GDM1 (cell line): ENCODE measurements around the gene TRIO.

Source experiments
- DNase-seq: peaks from one replicate; lab custom pipeline; 2025; lab: John Stamatoyannopoulos, UW

Gene TRIO

GRCh38 chr5:14226554-14226953 lies 83.4 kb downstream of the TRIO start:
- no peak for DNase-seq

GRCh38 chr5:14226992-14227391 lies 83.8 kb downstream of the TRIO start:
- DNase-seq = no peak

GRCh38 chr5:14227513-14227912 lies 84.4 kb downstream of the TRIO start:
- DNase-seq = no peak

- no peak for DNase-seq
These were observed 85.1 kb downstream of the TRIO start for GRCh38 chr5:14228219-14228618.

GRCh38 chr5:14229181-14229580 lies 86.0 kb downstream of the TRIO start:
- DNase-seq = no peak

GRCh38 chr5:14229734-14230133 lies 86.6 kb downstream of the TRIO start:
- no peak for DNase-seq

GRCh38 chr5:14231156-14231555 lies 88.0 kb downstream of the TRIO start:
- no peak for DNase-seq

- no peak for DNase-seq
These were observed 88.7 kb downstream of the TRIO start for GRCh38 chr5:14231890-14232289.

GRCh38 chr5:14234204-14234603 lies 91.1 kb downstream of the TRIO start:
- no peak for DNase-seq

- no peak for DNase-seq
These were observed 92.7 kb downstream of the TRIO start for GRCh38 chr5:14235872-14236271.

GRCh38 chr5:14236757-14237156 lies 93.6 kb downstream of the TRIO start:
- no peak for DNase-seq

GRCh38 chr5:14237317-14238086 lies 94.4 kb downstream of the TRIO start:
- DNase-seq = no peak

GRCh38 chr5:14238272-14238671 lies 95.1 kb downstream of the TRIO start:
- DNase-seq = no peak

- DNase-seq = no peak
These were observed 96.3 kb downstream of the TRIO start for GRCh38 chr5:14239404-14239803.

- DNase-seq = no peak
These were observed 96.8 kb downstream of the TRIO start for GRCh38 chr5:14239951-14240350.

GRCh38 chr5:14240359-14240758 lies 97.2 kb downstream of the TRIO start:
- no peak for DNase-seq

GRCh38 chr5:14241141-14241540 lies 98.0 kb downstream of the TRIO start:
- no peak for DNase-seq

GRCh38 chr5:14242447-14242846 lies 99.3 kb downstream of the TRIO start:
- DNase-seq = no peak

- DNase-seq = no peak
These were observed 99.8 kb downstream of the TRIO start for GRCh38 chr5:14242871-14243383.

GRCh38 chr5:14243766-14244165 lies 100.6 kb downstream of the TRIO start:
- DNase-seq = no peak

GRCh38 chr5:14244721-14245120 lies 101.6 kb downstream of the TRIO start:
- no peak for DNase-seq

- DNase-seq = no peak
These were observed 102.2 kb downstream of the TRIO start for GRCh38 chr5:14245132-14245925.

GRCh38 chr5:14246350-14247053 lies 103.4 kb downstream of the TRIO start:
- DNase-seq = no peak
